Gastroesophageal sphincter (tissue), 2 donors: ENCODE measurements around the gene ELL2.

ENCODE experiments used
- EP300 ChIP-seq: sonication (generic); formaldehyde crosslinking; IDR thresholded peaks from one replicate; pipeline ENCODE4 v1.6.1; 2017; ENCODE audit warnings: antibody characterized with exemption, mild to moderate bottlenecking
- POLR2AphosphoS5 ChIP-seq: sonication (generic); formaldehyde crosslinking; IDR thresholded peaks from one replicate; pipeline ENCODE4 v1.6.1; 2017; ENCODE audit warnings: antibody characterized with exemption

GRCh38 chr5:95975703-95976102 is 14.1 kb upstream of the ELL2 start:
- TF ChIP-seq POLR2AphosphoS5, result no peak
- TF ChIP-seq EP300, result no peak
